ENCODE results near the gene MOB4.
A peak's percentile ranks its signal among the peaks of the same experiment; 100 is the strongest.
"Not testable (repeated sequence)": the region's sequence is repeated elsewhere in the genome, so short reads cannot be mapped to it uniquely, and the experiment has no call there.

MOB4 gene

DNA sequence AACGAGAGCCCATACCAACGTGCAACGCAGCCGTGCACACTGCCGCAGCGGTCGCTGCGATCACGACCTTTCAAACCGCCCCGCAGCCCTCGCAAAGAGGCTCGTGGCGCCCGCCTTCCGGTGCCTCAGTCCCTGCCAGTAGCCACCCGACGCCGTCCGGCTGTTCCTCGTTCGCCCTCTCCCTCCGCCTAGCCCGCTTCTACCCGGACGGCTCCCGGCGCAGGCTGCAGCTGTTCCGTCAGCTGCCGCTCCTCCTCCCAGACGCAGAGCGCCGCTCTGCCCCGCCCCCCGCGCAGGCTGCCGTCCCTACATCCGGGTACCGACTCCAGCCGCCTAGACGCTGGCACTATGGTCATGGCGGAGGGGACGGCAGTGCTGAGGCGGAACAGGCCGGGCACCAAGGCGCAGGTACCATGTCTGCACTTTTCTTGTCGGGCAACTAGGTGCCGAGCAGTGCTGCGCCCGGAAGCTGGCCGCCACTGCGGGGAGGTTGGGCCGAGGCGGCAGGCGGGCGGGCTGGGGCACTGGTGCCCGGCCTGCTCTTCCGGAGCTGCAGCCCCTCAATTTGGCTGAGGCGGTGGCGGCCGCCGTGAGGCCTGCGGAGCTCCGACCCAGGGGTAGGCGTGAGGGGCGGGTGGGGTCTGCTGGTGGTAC is at the start of gene MOB4:
MOB4 (plus strand) TSS at position 328 of the 654 bp plus-strand sequence; CDS start at position 349, 21 bp downstream.
- peak; percentile 86 for DNase-seq (ENCODE audit: low read depth)

DNA sequence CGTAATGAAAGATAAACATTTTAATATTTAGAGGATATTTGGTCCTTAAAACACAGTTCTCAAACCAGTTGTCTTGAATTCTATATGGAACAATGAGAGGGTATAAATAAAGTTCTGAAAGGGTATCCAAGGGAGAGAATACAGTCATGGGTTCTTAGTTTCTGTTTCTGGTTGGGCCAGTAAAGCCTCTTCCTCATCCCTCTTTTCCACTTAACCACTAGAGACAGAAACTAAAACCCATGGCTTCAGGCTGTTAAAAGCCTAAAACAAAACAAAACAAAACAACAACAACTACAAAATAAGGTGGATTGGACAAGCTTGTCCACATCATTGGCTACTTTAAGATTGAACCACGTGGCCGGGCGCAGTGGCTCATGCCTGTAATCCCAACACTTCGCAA is 43.7 kb upstream of the MOB4 start:
- no peak for DNase-seq (ENCODE audit: low read depth)

DNA sequence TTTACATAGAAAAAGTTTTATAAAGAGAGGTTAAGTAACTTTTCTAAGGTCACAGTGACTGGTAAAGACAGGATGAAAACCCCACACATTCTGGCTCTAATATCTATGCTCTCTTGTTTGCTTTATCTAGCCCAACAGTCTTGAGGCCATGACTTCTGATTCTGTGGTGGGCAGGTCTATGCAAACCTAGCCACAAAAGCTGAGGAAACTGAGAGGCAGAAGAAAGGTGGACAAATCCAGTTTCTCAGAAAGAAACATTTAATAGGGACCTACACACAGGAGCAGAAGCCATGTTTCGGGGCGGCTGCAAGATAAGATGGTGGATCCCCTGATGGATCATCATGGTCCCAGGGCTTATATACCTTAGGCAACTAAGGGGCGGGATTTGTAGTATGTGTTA is 38.1 kb upstream of the MOB4 start:
- no peak for DNase-seq (ENCODE audit: low read depth)

DNA sequence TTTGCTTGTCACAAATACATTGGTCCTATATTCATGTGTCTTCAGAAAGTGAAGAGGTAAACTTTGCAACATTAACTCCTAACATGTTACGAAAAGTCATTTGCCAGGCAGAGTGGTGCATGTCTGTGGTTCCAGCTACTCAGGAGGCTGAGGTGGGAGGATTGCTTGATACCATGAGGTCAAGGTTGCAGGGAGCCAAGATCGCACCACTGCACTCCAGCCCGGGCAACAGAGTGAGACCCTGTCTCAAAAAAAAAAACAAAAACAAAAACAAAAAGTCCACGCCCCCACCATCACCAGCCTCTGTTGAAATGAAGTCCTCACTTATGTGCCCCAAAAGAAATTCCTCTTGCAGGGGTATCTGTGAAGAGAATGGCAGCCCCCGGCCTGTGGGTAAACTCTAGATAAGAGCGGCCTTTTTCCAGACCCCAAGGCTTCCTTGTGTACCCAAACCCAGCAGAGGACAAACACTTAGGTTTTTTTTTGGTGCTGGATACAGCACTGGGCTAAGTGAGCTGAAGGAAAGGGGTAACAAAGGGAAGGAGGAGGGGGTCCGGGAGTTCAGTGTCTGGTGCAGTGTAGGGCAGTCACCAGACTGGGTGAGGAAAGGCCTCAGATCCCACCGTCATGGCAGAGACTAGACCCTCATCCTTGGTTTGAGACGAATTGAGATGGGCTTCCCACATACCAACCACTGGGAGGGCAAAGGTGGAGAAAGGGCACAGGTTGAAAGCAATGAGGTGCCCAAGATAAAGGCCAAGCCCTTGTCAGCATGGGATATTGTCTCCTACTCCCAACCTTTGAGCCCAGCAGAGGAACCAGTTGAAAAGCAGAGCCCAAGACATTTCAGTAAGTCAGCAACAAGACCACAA is 35.5 kb upstream of the MOB4 start:
- DNase-seq (ENCODE audit: low read depth): no peak

DNA sequence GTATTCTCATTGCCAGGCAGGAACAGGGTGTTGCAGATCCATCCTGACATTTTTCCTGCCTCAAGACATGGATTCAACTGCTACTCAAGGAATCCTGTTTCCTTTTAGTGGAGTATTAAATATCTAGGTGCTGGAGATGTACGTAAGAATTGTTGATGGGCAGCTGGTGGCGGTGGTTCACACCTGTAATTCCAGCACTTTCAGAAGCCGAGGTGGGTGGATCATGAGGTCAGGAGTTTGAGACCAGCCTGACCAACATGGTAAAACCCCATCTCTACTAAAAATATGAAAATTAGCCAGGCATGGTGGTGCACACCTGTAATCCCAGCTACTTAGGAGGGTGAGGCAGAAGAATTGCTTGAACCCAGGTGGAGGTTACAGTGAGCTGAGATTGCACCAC is 31.6 kb upstream of the MOB4 start:
- not testable (repeated sequence) for DNase-seq (ENCODE audit: low read depth)

DNA sequence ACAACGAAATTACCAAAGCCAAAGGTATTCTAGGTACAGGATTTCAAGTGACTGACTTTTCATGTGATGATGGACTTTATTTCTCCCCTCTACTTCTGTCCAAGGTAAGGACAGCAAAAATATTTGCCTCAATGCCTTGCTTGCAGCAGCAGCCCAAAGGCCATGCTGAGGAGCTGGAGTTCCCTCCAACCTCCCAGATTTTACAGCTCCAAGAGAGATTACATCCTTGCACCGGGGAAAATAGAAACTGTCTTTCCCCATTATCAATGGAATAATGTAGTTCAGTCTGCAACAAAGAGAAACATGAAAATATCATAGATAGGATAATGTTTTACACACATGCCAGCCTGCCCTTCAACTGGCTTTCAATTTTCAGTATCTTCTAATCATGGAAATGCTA is 29.7 kb upstream of the MOB4 start:
- no peak for DNase-seq (ENCODE audit: low read depth)

DNA sequence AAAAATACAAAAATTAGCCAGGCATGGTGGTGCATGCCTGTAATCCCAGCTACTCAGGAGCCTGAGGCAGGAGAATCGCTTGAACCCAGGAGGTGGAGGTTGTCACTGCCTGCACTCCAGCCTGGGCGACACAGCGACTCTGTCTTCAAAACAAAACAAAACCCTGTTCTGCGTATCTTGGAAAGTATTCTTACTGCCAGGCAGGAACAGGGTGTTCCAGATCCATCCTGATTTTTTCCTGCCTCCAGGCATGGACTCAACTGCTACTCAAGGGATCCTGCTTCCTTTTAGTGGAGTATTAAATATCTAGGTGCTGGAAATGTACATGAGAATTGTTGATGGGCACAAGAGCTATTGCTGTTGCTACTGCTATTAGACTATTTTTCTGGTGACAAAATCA is 28.5 kb upstream of the MOB4 start:
- DNase-seq (ENCODE audit: low read depth): no peak

DNA sequence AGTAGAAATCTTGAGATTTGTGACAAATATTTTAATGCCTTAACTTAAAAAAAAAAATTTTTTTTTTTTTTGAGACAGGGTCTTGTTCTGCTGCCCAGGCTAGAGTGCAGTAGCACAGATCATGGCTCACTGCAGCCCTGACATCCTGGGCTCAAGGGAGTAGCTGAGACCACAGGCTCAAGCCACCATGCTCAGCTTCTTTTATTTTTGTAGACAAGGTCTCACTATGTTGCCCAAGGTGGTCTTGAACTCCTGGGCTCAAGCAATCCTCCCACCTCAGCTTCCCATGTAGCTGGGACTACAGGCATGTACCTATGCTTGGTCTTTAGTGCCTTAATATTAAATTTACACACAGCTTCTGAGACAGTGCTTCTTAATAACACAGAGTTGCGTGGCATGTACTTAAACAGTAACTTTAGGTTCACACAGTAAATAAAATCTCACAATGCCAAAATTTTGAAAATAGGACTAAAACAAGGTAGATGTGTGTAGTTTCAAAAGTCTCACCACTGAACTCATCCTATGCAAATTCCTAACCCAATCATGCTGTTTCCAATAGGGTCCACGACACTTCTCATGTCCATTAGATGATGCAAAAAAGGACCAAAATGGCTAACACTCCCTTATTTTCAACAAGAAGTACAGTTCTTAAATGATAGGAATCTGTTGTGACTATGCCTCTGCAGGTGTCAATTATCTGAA is 20.3 kb upstream of the MOB4 start:
- no peak for DNase-seq (ENCODE audit: low read depth)

DNA sequence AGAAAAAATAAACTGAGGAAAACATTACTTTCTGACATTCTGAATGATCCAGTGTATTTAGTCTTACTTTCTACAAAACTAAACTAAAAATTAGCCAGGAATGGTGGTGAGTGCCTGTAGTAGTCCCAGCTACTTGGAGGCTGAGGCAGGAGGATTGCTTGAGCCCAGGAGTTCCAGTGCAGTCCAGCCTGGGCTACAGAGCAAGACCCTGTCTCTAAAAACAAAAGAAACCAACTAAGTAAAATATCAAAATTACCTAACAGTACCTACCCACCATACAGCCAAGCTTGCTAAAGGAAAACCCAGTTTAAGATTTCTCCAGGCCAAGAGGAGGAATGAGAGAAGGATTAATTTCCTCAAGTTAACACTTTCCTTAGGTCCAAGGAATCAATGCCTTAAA is 19.2 kb upstream of the MOB4 start:
- DNase-seq (ENCODE audit: low read depth): no peak

DNA sequence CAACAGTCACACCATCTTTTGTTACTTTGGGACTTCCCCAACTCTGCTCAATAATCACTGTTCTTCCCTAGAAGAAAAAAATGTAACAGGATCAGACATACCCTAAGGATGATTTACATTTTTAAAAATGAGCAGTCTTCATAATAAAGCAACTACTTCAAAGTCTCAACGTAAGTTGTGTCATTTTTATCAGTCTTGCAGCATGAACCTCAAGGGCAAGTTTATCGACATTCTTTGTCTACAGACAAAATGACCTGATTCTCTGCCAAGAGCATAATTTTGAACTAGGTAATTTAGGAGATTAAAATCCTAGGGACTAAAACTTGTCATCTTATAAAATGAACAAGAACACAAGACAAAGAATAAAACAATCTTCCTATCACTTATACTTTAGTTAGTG is 18.5 kb upstream of the MOB4 start:
- no peak for DNase-seq (ENCODE audit: low read depth)

DNA sequence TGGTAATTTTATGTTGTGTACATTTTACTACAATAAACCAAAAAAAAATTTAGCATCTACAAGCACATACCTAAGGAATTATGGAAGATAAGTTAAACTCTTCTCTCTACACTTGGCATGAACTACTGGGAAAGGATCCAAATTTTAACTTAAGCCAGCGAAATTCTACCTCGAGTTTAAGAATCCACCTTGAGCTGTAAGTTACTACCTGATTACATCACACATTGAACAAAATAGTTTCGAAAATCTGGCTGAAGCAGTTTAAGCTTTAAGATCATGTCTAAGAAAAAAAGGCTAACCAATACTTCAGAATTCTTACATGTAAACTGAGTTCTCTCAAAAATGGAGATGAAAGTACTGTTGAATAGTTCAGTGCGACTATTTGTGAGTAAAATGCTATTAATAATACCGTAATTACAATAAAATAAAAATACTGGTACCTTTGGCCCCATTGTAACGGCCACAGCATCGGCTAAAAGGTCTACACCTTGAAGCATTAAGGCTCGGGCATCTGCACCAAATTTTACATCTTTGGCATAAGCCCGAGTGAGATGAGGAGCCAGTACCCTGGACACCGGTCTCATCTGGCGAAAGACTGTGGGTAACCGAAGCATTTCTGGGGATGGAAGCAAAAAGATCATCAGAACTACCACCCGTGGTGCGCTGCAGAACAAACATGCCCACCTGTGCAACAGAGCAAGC is 17.5 kb upstream of the MOB4 start:
- DNase-seq (ENCODE audit: low read depth): no peak

DNA sequence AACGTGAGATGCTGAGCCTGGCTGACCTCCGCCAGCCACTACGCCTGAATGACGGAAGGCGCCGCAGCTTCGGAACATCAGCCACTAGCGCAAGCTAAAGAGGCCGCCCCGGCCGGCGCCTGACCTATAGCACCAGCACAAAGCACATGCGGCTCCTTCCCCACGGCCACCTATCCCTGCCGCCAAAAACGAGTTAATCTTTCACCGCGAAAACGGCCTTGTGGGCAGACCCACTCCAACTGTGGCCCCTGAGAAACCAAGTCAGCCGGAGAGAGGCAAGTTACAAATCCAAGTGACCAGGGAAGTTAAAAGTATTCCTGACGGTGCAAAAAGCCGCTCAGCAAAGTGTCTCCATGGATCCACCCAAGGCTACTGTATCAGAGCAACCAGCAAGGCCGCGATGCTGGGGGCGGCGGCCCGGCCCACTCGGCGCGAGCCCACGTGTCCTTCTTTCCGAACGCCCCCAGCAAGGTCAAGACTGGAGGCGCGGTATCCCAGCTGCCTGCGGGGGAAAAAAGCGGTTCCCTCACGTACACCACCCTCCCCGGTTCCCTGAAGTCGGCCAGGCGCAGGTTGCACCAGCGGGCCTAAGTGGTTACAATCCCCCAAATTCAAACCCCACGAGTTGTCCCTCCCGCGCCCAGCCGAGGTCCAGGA is 16.8 kb upstream of the MOB4 start:
- DNase-seq (ENCODE audit: low read depth): peak; percentile 24

DNA sequence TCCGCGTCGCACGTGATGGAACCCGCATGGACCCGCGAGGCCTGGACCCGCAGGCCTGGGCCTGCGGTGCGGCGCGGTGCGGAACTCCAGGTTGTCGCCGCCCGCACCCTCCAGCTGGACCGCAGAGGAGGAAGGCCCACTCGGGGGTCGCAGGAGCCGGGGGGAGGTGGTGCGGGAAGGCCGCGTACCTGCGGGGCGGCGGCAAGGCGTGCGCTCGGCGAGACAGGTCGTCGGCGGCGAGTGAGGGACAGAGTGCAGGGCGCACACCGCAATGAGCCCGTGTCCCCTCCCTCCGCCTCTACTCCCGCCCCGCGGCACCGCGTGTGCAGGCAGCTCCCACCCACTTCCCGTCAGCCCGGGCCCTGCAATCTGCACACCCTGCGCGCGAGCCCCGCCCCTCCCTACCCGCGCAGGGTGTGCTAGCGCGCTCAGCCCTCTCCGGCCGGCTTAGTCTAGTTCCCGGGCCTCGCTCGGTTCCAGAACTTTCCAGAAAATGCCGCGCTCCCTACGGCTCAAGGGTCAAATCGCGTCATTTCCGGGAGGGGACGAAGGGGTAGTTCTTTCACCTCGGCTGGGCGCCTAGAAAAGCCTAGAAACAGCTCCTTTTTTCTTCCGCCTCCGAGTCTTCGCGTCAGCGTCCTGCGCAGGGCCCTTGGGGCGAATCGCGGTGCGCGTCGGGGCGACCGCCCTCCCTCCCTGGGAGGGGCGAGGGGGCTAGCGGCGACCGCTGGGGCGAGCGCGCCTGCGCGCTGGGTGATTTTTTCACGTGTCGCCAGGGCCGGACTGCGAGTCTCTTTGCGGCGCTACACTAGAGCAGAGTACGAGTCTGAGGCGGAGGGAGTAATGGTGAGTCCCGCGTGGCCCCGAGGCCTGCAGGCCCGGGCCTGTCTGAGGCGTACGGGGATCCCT is 16.0 kb upstream of the MOB4 start, which contains the start of the genes HSPD1 and HSPE1:
HSPD1 (minus strand) TSS at position 247 of the 909 bp plus-strand sequence. CDS start 992 bp downstream, outside the sequence.
HSPE1 (plus strand) TSS at position 786 of the 909 bp plus-strand sequence; CDS start at position 844, 58 bp downstream.
- DNase-seq (ENCODE audit: low read depth): peak; percentile 93

DNA sequence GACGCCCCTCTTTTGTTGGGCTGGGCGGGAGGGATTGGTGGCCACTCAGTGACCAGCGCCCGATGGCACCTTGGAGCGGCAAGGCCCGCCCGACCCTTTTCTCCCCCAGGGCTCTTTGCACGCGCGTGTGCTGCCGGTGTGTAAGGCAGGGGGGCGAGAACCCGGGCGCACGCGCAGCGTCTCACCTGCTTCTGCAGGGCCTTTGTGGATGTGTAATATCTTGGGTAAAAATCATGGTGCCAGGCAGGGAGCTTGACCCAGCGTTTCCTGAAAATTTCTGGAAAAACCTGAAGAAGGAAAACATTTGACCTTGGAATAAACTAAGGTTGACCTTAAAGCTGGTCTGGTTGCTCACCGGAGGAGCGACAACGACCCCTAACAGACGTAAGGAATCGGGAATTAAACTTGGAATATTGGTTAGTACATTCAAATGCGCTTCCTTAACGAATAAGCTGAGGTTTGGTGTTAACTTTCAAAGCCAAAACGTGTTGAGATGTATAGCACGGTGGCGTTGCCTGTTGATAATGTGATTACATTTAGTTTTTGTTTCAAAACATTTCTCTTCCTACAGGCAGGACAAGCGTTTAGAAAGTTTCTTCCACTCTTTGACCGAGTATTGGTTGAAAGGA is 15.2 kb upstream of the MOB4 start:
- DNase-seq (ENCODE audit: low read depth): no peak

DNA sequence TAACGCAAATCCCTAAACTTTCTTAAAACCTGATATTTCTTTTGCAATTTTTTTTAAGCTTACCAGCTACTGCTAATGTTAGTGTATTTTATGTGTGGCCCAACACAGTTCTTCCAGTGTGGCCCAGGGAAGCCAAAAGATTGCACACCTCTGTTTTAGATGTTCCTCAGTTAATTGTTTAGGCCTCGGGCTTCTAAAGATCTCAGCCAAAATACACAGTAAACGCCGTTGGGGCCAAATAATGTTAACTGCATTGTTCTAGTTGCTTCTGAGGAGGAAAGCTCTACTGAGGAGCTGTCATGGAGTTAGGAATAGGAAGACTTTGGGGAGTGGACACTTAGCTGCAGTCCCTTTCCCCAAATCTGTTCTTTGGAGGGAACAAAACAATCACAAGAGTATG is 13.7 kb upstream of the MOB4 start:
- no peak for DNase-seq (ENCODE audit: low read depth)

DNA sequence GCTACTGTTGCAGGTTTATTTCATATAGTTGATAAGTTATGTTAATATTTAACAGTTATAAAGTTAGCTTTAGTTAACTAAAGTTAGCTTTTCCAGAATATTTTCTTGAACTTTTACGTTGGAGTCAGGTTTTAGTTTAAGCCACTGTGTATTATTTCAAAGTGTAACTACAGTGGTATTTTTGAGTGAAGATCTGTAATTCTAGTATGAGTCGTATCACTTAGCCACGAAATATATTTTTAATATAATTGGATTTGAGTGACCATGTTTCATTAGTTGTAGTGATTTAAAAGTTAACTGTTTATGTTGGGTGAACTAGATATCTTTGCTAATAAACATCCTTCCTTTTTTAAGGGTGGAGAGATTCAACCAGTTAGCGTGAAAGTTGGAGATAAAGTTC is 13.2 kb upstream of the MOB4 start:
- no peak for DNase-seq (ENCODE audit: low read depth)

DNA sequence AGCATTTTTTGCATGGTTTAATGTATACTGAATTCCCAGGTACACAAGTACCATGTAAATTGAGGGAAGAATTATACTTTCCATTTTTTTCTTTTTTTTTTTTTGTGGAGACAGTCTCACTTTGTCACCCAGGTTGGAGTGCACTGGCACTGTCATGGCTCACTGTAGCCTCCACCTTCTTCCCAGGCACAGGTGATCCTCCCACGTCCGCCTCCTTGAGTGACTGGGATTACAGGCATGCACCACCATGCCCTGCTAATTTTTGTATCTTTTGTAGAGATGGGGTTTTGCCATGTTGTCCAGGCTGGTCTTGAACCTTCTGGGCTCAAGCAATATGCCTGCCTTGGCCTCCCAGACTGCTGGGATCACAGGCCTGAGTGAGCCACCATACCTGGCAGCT is 11.9 kb upstream of the MOB4 start:
- no peak for DNase-seq (ENCODE audit: low read depth)

DNA sequence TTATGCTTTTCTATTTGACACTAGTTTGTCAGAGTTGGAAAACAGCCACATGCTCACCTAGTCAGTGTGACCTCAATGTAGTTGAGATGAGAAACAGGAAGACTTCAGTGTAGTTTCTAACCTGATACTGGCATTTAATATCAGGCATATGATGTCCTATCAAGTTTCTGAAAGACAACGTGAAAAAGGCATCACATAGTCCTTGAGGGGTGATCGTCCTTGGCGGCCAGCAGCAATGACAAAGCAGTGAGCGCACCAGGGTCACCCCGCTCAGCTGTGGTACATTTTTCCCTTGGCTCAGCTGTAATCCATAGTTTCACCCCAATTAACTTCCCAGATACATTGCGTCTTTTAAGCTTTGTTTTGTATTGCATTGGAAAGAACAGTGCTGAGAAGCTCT is 11.4 kb upstream of the MOB4 start:
- DNase-seq (ENCODE audit: low read depth): no peak

DNA sequence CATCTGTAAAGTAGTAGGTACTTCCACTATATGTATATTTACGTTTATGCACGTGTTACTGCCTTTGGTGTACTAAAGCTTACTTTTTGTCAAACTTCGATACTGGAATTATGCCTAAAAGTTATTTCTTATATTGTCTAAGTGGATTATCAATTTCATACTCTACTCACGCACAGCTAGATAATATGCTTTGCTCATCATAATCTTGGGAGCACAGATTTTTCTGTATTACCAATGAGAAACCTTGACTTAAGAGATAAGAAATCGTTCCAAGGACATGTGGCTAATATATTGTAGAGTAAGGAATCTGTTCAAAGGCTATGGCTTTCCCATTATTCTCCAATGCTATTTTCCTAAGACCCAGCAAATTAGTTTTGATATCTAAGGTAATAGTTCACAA is 9.2 kb upstream of the MOB4 start:
- no peak for DNase-seq (ENCODE audit: low read depth)

DNA sequence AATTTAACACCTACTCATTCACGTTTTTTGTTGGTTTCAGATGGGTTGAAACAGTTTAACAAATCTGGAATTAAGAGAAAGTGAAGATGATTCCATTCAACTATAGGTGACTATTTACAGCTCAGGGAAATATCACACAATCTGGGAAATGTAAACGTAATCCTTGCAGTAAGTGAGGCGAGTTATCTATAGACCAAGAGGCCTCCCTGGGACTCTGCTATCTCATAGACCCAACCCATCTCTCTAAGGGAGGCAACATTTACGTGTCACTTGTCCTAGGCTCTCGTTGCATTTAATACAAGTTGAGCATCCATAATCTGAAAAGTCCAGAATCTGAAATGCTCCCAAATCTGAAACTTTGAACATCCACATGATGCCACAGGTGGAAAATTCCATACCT is 2.0 kb upstream of the MOB4 start:
- no peak for DNase-seq (ENCODE audit: low read depth)

Measured in activated T-cell treated with anti-CD3 and anti-CD28 coated beads for 1 hour (primary cell).